Prostate gland (tissue), 2 donors: ENCODE data around the gene FOLR2. TPM values are rescaled to one million over a fixed set of nuclear protein-coding genes. Genes with fewer than 3 reads are reported as not detected.

Source experiments
- DNase-seq: peaks from one replicate; pipeline ENCODE4 v3.0.0-alpha.2; 2019; ENCODE audit warnings: low spot score
- H3K27ac ChIP-seq, 2 donors: fragments of 200-600 bp; sonication (generic); 2 replicates each; pipeline ENCODE4 v1.5.1; 2017 to 2019
- H3K27me3 ChIP-seq: fragments of 200-600 bp; sonication (generic); replicated peaks from 2 replicates; pipeline ENCODE4 v1.5.1; 2019; ENCODE audit not compliant: insufficient read depth
- H3K36me3 ChIP-seq, 2 donors: fragments of 200-600 bp; sonication (generic); 1 replicate in 1 of 2; 2 replicates in 1 of 2; pipeline versions ENCODE4 v1.5.1 to v1.8.1; 2017 to 2019
- H3K4me1 ChIP-seq: fragments of 200-600 bp; sonication (generic); replicated peaks from 2 replicates; pipeline ENCODE4 v1.5.1; 2019
- H3K4me3 ChIP-seq, 2 donors: fragments of 200-600 bp; sonication (generic); 2 replicates each; pipeline ENCODE4 v1.5.1; 2017 to 2019
- H3K9me3 ChIP-seq: fragments of 200-600 bp; sonication (generic); 2 replicates; pipeline ENCODE4 v1.5.1; 2017
- CTCF ChIP-seq, 4 experiments: fragments of 200-600 bp in 2 of 4; fragments of 450-650 bp in 2 of 4; sonication (generic) in 2 of 4; IDR thresholded peaks; 1 replicate in 3 of 4; 2 replicates in 1 of 4; pipeline ENCODE4 v1.5.1; 2016 to 2019; ENCODE audit warnings: antibody characterized with exemption in 4 of 4, mild to moderate bottlenecking in 2 of 4, moderate library complexity in 2 of 4
- POLR2A ChIP-seq: fragments of 450-650 bp; IDR thresholded peaks from one replicate; pipeline ENCODE4 v1.6.1; 2016; ENCODE audit warnings: antibody characterized with exemption, mild to moderate bottlenecking
- POLR2AphosphoS5 ChIP-seq: sonication (generic); formaldehyde crosslinking; IDR thresholded peaks from one replicate; pipeline ENCODE4 v1.6.1; 2017; ENCODE audit warnings: antibody characterized with exemption
- WGBS: methylation state at CpG from one replicate; pipeline ENCODE4 v1.1.5; 2018; 5-methylcytosine and 5-hydroxymethylcytosine counted together
- intact Hi-C: fragments of 100-400 bp; cut with DNase I; formaldehyde crosslinking; loops from one replicate; pipeline ENCODE4 v1.14.2; 2022
- total RNA-seq, 2 donors: library from RNA; depleted of rRNA; stranded (reverse); fragments of >200 nt; gene quantifications; one replicate each; pipeline ENCODE4 v1.1.0, GENCODE V29; 2016

FOLR2 gene
- total RNA-seq, 2 donors from 2014 or later = 0.87 to 23.9 TPM

- no peaks in the 10 kb centered on the region for H3K9me3 ChIP-seq
- TF ChIP-seq POLR2A (no peak), CTCF (IDR thresholded peaks at IDR 0.05) (no peak), POLR2AphosphoS5 (no peak)
- peaks cover 8% of the 10 kb centered on the region for H3K4me1 ChIP-seq
- H3K27me3 ChIP-seq = no peaks in the 10 kb centered on the region
- WGBS = 52% methylated on average over 14 of the region's 14 CpGs
- H3K4me3 ChIP-seq = no peak overlapping the region
- H3K36me3 ChIP-seq = peaks cover 14 to 36% of the 10 kb centered on the region in 2 donors
- intact Hi-C loops = loop anchor here (10.0 kb wide), 1 partner anchor 193 kb away; no protein-coding TSS in a partner anchor
- DNase-seq = no peak
- H3K27ac ChIP-seq = no peak overlapping the region
These were observed 11.0 kb downstream of the FOLR2 start for GRCh38 chr11:72227316-72228228.

- Histone ChIP-seq H3K4me1 (peaks cover 8% of the 10 kb centered on the region), H3K27me3 (no peaks in the 10 kb centered on the region), H3K27ac (no peak overlapping the region), H3K4me3 (no peak overlapping the region), H3K36me3 (peaks cover 16 to 43% of the 10 kb centered on the region in 2 donors), H3K9me3 (no peaks in the 10 kb centered on the region)
- WGBS = 81% methylated on average over 16 of the region's 16 CpGs
- TF ChIP-seq POLR2A (no peak), CTCF (IDR thresholded peaks at IDR 0.05) (no peak), POLR2AphosphoS5 (no peak)
- intact Hi-C loops = loop anchor here (10.0 kb wide), 1 partner anchor 194 kb away; no protein-coding TSS in a partner anchor
- DNase-seq = no peak
These were observed 11.7 kb downstream of the FOLR2 start for GRCh38 chr11:72228229-72228843.

GRCh38 chr11:72228844-72229231, 12.2 kb downstream of the FOLR2 start:
- DNase-seq = no peak
- Histone ChIP-seq H3K27me3 (no peaks in the 10 kb centered on the region), H3K27ac (no peak overlapping the region), H3K4me3 (no peak overlapping the region), H3K9me3 (no peaks in the 10 kb centered on the region), H3K4me1 (peaks cover 8% of the 10 kb centered on the region), H3K36me3 (peaks cover 16 to 45% of the 10 kb centered on the region in 2 donors)
- intact Hi-C loops = loop anchor here (10.0 kb wide), 1 partner anchor 194 kb away; no protein-coding TSS in a partner anchor
- no peak for TF ChIP-seq POLR2A
- TF ChIP-seq CTCF (IDR thresholded peaks at IDR 0.05) = no peak
- TF ChIP-seq POLR2AphosphoS5 = no peak
- 84% methylated on average over 7 of the region's 7 CpGs for WGBS

- 97% methylated on average over 8 of the region's 8 CpGs for WGBS
- peaks cover 8% of the 10 kb centered on the region for H3K4me1 ChIP-seq
- peaks cover 16 to 49% of the 10 kb centered on the region in 2 donors for H3K36me3 ChIP-seq
- H3K27ac ChIP-seq = no peak overlapping the region
- intact Hi-C loops = loop anchor here (10.0 kb wide), 1 partner anchor 195 kb away; no protein-coding TSS in a partner anchor
- no peak for TF ChIP-seq CTCF (IDR thresholded peaks at IDR 0.05)
- TF ChIP-seq POLR2A = no peak
- no peak for TF ChIP-seq POLR2AphosphoS5
- H3K27me3 ChIP-seq = no peaks in the 10 kb centered on the region
- no peaks in the 10 kb centered on the region for H3K9me3 ChIP-seq
- DNase-seq = no peak
- no peak overlapping the region for H3K4me3 ChIP-seq
These were observed 12.8 kb downstream of the FOLR2 start for GRCh38 chr11:72229336-72229924.
